CD4-positive, CD25-positive, alpha-beta regulatory T cell (primary cell): ENCODE measurements around the gene TRMT10B. TPM values are rescaled to one million over a fixed set of nuclear protein-coding genes. Genes with fewer than 3 reads are reported as not detected.

Experiments used
- ATAC-seq, 2 donors: fragments of 150-1000 bp; cut with Tn5 transposase; one replicate each; pipeline ENCODE4 v1.10.0; 2021; ENCODE audit warnings: low read depth in 2 of 2, moderate number of reproducible peaks in 2 of 2, moderate library complexity in 1 of 2
- DNase-seq, 3 donors: peaks; one replicate each; pipeline versions ENCODE4 v3.0.0 to v3.0.0-alpha.2; 2012 to 2022; ENCODE audit warnings: mixed read lengths in 1 of 3
- H3K27ac ChIP-seq: one replicate; pipeline ENCODE4 v1.7.0; 2013; ENCODE audit warnings: mild to moderate bottlenecking, low read length; ENCODE audit not compliant: insufficient read depth, poor library complexity, severe bottlenecking
- H3K27me3 ChIP-seq: one replicate; pipeline ENCODE4 v1.7.0; 2013; ENCODE audit warnings: low read length; ENCODE audit not compliant: control insufficient read depth, insufficient read depth
- H3K36me3 ChIP-seq: one replicate; pipeline ENCODE4 v1.7.0; 2013; ENCODE audit warnings: mild to moderate bottlenecking, low read length, moderate library complexity; ENCODE audit not compliant: control insufficient read depth, insufficient read depth
- H3K4me1 ChIP-seq: 2 replicates; pipeline ENCODE4 v1.7.0; 2013; ENCODE audit warnings: mild to moderate bottlenecking, low read length; ENCODE audit not compliant: insufficient read depth, control insufficient read depth, poor library complexity, severe bottlenecking
- H3K4me3 ChIP-seq: one replicate; pipeline ENCODE4 v1.7.0; 2013; ENCODE audit warnings: low read depth, mild to moderate bottlenecking, low read length, moderate library complexity
- H3K9me3 ChIP-seq, 2 experiments: 1 replicate in 1 of 2; 2 replicates in 1 of 2; pipeline ENCODE4 v1.7.0; 2013; ENCODE audit warnings: low read length in 2 of 2, mild to moderate bottlenecking in 1 of 2, moderate library complexity in 1 of 2; ENCODE audit not compliant: control insufficient read depth in 2 of 2
- H3K27ac Mint-ChIP-seq, 3 donors: one replicate each; pipeline ENCODE4 v1.8.0; 2020 to 2022; ENCODE audit warnings: mild to moderate bottlenecking in 3 of 3, mixed read lengths in 3 of 3, moderate library complexity in 2 of 3
- H3K27me3 Mint-ChIP-seq: one replicate; pipeline ENCODE4 v1.8.0; 2022; ENCODE audit warnings: mild to moderate bottlenecking, mixed read lengths
- H3K36me3 Mint-ChIP-seq: one replicate; pipeline ENCODE4 v1.8.0; 2020; ENCODE audit warnings: mixed read lengths
- H3K4me1 Mint-ChIP-seq, 4 donors: one replicate each; pipeline ENCODE4 v1.8.0; 2020 to 2022; ENCODE audit warnings: mixed read lengths in 4 of 4, mild to moderate bottlenecking in 1 of 4
- H3K4me3 Mint-ChIP-seq, 4 donors: one replicate each; pipeline ENCODE4 v1.8.0; 2020 to 2022; ENCODE audit warnings: mild to moderate bottlenecking in 4 of 4, mixed read lengths in 4 of 4, moderate library complexity in 3 of 4
- H3K9me3 Mint-ChIP-seq, 7 donors: one replicate each; pipeline ENCODE4 v1.8.0; 2020 to 2022; ENCODE audit warnings: mixed read lengths in 7 of 7, mild to moderate bottlenecking in 3 of 7, moderate library complexity in 2 of 7
- polyA plus RNA-seq, 4 donors: library from polyadenylated mRNA; unstranded; fragments of 300-500 nt; fragmentation: Illumina TruSeq; gene quantifications; one replicate each; pipeline ENCODE4 v1.2.3, GENCODE V29; 2021
- total RNA-seq: library from RNA; stranded (reverse); gene quantifications from one replicate; pipeline ENCODE4 v1.2.3, GENCODE V29; 2022

The TRMT10B gene, protein sequence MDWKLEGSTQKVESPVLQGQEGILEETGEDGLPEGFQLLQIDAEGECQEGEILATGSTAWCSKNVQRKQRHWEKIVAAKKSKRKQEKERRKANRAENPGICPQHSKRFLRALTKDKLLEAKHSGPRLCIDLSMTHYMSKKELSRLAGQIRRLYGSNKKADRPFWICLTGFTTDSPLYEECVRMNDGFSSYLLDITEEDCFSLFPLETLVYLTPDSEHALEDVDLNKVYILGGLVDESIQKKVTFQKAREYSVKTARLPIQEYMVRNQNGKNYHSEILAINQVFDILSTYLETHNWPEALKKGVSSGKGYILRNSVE
- total RNA-seq = 12.5 TPM
- polyA plus RNA-seq = 10 to 100 TPM; 10.7 to 16.2 (median 12.5) TPM

DNA sequence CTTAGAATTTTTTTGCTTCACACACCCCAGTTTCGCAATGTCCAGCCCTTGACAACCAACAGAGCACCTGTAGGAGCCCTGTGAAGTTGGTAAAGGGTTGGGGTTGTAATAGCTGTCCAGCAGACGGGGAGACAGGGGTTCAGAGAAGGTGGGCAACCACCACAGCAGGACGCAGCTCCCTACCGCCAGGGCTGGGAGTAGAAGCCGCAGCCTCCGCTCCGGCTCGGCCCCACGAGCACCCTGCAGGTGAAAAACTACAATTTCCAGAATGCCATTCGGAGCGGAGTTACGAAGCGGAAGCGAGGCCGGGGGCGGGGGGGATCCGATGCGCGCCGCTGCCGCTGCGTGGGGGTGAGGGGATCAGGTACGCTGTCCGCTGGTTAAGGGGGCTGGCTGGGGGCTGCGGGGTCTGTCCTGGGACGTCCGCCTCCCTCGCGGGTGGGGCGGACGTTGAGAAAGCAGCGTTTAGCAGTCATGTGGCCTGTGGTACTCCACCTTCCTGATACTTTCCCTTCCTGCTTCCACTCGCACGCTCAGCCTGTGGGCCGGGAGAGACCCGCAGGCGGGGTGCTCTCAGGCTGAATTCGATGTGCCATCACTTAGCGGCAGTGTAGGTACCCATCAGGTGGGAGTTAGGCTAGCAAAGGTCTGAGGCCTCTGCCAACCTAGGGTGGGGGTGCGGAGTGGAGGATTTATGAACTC is at the start of gene TRMT10B:
TSS of gene TRMT10B (plus strand) at position 317 of the 702 bp plus-strand sequence. CDS start 8,127 bp downstream, outside the sequence.
- peaks cover 4% of the 10 kb centered on the region for H3K36me3 Mint-ChIP-seq
- H3K9me3 ChIP-seq = no peaks in the 10 kb centered on the region
- H3K27ac Mint-ChIP-seq = peak within 1 kb of the TSS; percentile 89 to 98 (median 91)
- H3K4me1 ChIP-seq = peaks cover 17% of the 10 kb centered on the region
- H3K36me3 ChIP-seq = peaks cover 5% of the 10 kb centered on the region
- DNase-seq = peak; percentile 64 to 83 (median 66)
- no peaks in the 10 kb centered on the region for H3K27me3 ChIP-seq
- peak within 1 kb of the TSS; percentile 72 for H3K27ac ChIP-seq
- peaks cover 0 to 2% (median 0%) of the 10 kb centered on the region in 7 donors for H3K9me3 Mint-ChIP-seq
- peak within 1 kb of the TSS; percentile 92 for H3K4me3 ChIP-seq
- peak; percentile 86 to 87 for ATAC-seq
- H3K27me3 Mint-ChIP-seq = peaks cover 8% of the 10 kb centered on the region
- peak within 1 kb of the TSS; percentile 93 to 99 (median 97) for H3K4me3 Mint-ChIP-seq
- H3K4me1 Mint-ChIP-seq = peaks cover 15 to 50% (median 32%) of the 10 kb centered on the region in 4 donors

DNA sequence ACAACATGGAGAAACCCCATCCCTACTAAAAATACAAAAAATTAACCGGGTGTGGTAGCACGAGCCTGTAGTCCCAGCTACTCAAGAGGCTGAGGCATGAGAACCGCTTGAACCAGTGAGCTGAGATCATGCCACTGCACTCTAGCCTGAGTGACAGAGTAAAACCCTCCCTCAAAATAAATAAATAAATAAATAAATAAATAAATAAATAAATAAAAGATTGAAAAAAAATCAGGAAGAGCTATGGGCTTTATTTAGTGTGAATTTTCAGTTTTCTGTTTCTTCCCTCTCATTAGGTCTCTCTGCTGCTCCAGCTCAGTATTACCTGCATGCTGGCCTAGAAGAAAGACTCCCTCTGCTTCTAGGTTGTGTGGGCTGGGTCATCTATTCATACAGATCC is 47.8 kb upstream of the TRMT10B start:
- no peaks in the 10 kb centered on the region for H3K4me1 Mint-ChIP-seq
- H3K9me3 ChIP-seq = no peaks in the 10 kb centered on the region
- no peak overlapping the region for H3K4me3 Mint-ChIP-seq
- no peak overlapping the region for H3K27ac Mint-ChIP-seq
- peaks cover 0 to 1% (median 0%) of the 10 kb centered on the region in 7 donors for H3K9me3 Mint-ChIP-seq
- H3K27ac ChIP-seq = no peak overlapping the region
- ATAC-seq = no peak
- peaks cover 20% of the 10 kb centered on the region for H3K27me3 Mint-ChIP-seq
- peaks cover 15% of the 10 kb centered on the region for H3K27me3 ChIP-seq
- H3K36me3 Mint-ChIP-seq = no peaks in the 10 kb centered on the region
- H3K36me3 ChIP-seq = no peaks in the 10 kb centered on the region
- no peaks in the 10 kb centered on the region for H3K4me1 ChIP-seq
- H3K4me3 ChIP-seq = no peak overlapping the region
- no peak for DNase-seq

DNA sequence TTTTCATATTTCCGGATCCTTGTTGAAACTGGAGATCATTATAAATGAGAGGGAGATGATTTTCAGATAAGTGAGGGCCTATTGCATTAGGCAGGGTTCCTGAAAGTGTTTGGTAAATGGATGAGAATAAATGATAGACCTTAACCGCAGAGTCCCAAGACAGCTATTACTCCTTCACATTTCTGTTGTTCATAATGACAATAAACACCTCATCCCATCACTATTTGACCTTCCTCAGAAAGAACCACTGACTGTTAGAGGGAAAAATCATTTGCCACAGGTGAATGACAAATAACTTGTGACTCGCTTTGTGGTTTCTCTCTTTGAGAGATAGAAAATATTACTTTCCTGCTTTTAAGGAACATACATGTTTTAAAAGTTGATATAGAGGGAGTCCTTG is 47.3 kb upstream of the TRMT10B start:
- Mint-ChIP-seq H3K27ac (no peak overlapping the region), H3K4me1 (no peaks in the 10 kb centered on the region), H3K36me3 (no peaks in the 10 kb centered on the region), H3K27me3 (peaks cover 21% of the 10 kb centered on the region), H3K4me3 (no peak overlapping the region), H3K9me3 (peaks cover 0 to 1% (median 0%) of the 10 kb centered on the region in 7 donors)
- DNase-seq (no peak), ATAC-seq (no peak)
- H3K9me3 ChIP-seq = no peaks in the 10 kb centered on the region
- peaks cover 16% of the 10 kb centered on the region for H3K27me3 ChIP-seq
- H3K4me3 ChIP-seq = no peak overlapping the region
- no peaks in the 10 kb centered on the region for H3K4me1 ChIP-seq
- no peak overlapping the region for H3K27ac ChIP-seq
- H3K36me3 ChIP-seq = no peaks in the 10 kb centered on the region

DNA sequence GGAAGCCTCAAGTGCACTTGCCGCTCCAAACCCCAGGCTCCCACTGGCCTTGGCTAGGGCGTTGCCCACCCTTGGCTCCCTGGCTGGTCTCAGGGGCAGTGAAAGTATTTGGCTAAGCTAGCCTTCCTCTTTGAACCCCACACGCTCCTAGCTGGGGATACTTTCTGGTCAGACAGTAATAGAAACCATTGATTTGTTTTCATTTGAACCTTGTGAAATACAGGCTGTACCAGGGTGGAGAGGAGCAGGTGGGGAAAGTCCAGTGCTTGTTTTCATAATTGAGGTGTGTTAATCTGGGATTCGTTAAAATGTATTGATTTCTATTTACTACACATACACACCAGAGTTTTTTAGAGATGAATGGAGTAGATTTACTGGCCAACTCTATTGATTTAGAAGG is 45.9 kb upstream of the TRMT10B start:
- H3K4me1 Mint-ChIP-seq = no peaks in the 10 kb centered on the region
- Histone ChIP-seq H3K27ac (no peak overlapping the region), H3K9me3 (no peaks in the 10 kb centered on the region), H3K4me1 (no peaks in the 10 kb centered on the region), H3K27me3 (peaks cover 16% of the 10 kb centered on the region), H3K36me3 (no peaks in the 10 kb centered on the region), H3K4me3 (no peak overlapping the region)
- no peaks in the 10 kb centered on the region for H3K36me3 Mint-ChIP-seq
- ATAC-seq (no peak), DNase-seq (no peak)
- no peak overlapping the region for H3K27ac Mint-ChIP-seq
- no peak overlapping the region for H3K4me3 Mint-ChIP-seq
- H3K27me3 Mint-ChIP-seq = peaks cover 22% of the 10 kb centered on the region
- peaks cover 0 to 1% (median 0%) of the 10 kb centered on the region in 7 donors for H3K9me3 Mint-ChIP-seq

DNA sequence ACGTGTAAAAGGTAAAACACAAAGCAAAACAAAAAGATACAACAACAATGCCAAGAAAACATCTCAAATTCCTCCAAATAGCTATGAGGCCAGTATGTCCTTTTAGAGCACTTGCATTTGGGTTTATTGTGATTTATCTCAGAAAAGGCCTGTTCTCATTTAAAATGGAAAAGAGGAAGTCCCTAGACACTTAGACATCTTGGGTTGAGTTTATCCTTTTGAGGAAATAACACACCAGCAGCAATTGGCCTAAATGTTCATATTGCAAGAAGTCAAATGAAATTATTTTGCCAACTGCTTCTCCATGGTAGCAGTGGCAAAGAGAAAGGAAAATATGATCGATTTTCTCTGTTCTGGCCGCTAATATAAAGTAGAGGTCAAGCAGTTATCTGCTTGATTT is 43.6 kb upstream of the TRMT10B start:
- no peak overlapping the region for H3K27ac Mint-ChIP-seq

DNA sequence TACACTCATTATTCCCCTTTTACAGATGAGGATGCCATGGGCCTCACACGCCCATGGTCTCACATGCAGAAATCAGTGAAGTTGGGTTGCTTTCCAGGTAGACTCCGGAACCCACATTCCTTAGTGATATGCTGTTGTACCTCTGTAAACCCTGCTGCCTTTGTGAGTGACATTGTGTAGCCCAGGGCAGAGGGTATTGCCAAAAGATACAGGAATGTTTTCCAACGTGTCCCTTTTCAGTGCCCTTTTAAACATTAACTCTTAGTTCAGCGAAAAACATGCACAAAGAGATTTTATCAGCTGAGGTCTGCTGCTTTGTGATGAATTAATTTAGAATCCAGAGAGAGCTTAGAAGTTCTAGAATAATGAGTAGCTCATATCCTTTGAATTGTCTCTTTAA is 38.3 kb upstream of the TRMT10B start:
- Mint-ChIP-seq H3K27ac (no peak overlapping the region), H3K9me3 (no peaks in the 10 kb centered on the region), H3K27me3 (peaks cover 23% of the 10 kb centered on the region), H3K4me1 (no peaks in the 10 kb centered on the region), H3K4me3 (no peak overlapping the region), H3K36me3 (no peaks in the 10 kb centered on the region)
- no peaks in the 10 kb centered on the region for H3K4me1 ChIP-seq
- DNase-seq (no peak), ATAC-seq (no peak)
- H3K27ac ChIP-seq = no peak overlapping the region
- no peak overlapping the region for H3K4me3 ChIP-seq
- no peaks in the 10 kb centered on the region for H3K9me3 ChIP-seq
- H3K27me3 ChIP-seq = peaks cover 7% of the 10 kb centered on the region
- no peaks in the 10 kb centered on the region for H3K36me3 ChIP-seq

More for the DNA sequence above, 43.6 kb upstream of the TRMT10B start:
- ATAC-seq = no peak
- H3K4me3 ChIP-seq = no peak overlapping the region
- no peak overlapping the region for H3K4me3 Mint-ChIP-seq
- peaks cover 24% of the 10 kb centered on the region for H3K27me3 Mint-ChIP-seq
- H3K27ac ChIP-seq = no peak overlapping the region
- H3K27me3 ChIP-seq = peaks cover 16% of the 10 kb centered on the region
- no peaks in the 10 kb centered on the region for H3K36me3 ChIP-seq
- H3K9me3 Mint-ChIP-seq = peaks cover 0 to 1% (median 0%) of the 10 kb centered on the region in 7 donors
- H3K9me3 ChIP-seq = no peaks in the 10 kb centered on the region
- no peaks in the 10 kb centered on the region for H3K36me3 Mint-ChIP-seq
- H3K4me1 ChIP-seq = no peaks in the 10 kb centered on the region
- H3K4me1 Mint-ChIP-seq = no peaks in the 10 kb centered on the region
- no peak for DNase-seq

DNA sequence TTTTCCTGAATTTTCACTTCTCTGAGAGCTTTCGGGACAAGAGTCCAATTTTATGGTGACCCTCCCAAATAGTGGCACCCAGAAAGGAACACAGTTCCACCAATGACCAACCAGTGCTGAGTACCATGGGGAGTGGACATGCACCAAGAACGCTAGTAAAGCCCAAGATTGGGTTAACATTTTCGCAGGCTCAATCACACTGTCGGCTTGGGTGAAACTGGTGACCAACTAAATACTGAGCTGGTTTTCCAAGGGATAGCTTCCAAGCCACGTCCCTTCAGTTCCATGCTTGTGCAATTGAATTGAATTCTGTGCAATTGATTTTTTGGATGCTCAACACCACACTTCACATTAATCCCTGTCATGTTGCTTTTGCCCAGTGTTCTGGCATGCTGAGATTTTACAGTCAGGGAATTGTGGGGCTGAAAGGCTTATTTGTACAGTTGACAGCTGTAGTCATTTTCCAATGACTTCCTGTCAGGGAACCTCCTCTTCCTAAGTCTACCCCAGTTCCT is 37.6 kb upstream of the TRMT10B start:
- no peak overlapping the region for H3K4me3 Mint-ChIP-seq
- DNase-seq (no peak), ATAC-seq (no peak)
- no peak overlapping the region for H3K27ac Mint-ChIP-seq
- no peaks in the 10 kb centered on the region for H3K36me3 ChIP-seq
- no peaks in the 10 kb centered on the region for H3K4me1 Mint-ChIP-seq
- peaks cover 25% of the 10 kb centered on the region for H3K27me3 Mint-ChIP-seq
- no peaks in the 10 kb centered on the region for H3K36me3 Mint-ChIP-seq
- no peak overlapping the region for H3K27ac ChIP-seq
- no peaks in the 10 kb centered on the region for H3K9me3 Mint-ChIP-seq
- no peaks in the 10 kb centered on the region for H3K4me1 ChIP-seq
- H3K27me3 ChIP-seq = peaks cover 7% of the 10 kb centered on the region
- no peaks in the 10 kb centered on the region for H3K9me3 ChIP-seq
- H3K4me3 ChIP-seq = no peak overlapping the region
